Measurements from ENCODE around the gene LRRC36. TPM values are rescaled to one million over a fixed set of nuclear protein-coding genes. Genes with fewer than 3 reads are reported as not detected.

The LRRC36 gene
- total RNA-seq, 4 donors from 2014 or later, result 0.42 to 0.56 TPM; not detected in 2

GRCh38 chr16:67389911-67390815 is 63.5 kb downstream of the LRRC36 start:
- H3K27ac ChIP-seq, result no peak overlapping the region
- no peak overlapping the region for H3K4me3 ChIP-seq
- peaks cover 50% of the 10 kb centered on the region for H3K4me1 ChIP-seq
- WGBS, result 81% methylated on average over 25 of the region's 27 CpGs
- no peaks in the 10 kb centered on the region for H3K27me3 ChIP-seq
- H3K9me3 ChIP-seq, result no peaks in the 10 kb centered on the region
- TF ChIP-seq EP300 (IDR thresholded peaks at IDR 0.05), result no peak
- TF ChIP-seq POLR2A (IDR thresholded peaks at IDR 0.05), result no peak
- TF ChIP-seq CTCF (IDR thresholded peaks at IDR 0.05), result no peak
- TF ChIP-seq POLR2AphosphoS5 (IDR thresholded peaks at IDR 0.05), result no peak
- no peaks in the 10 kb centered on the region for H3K36me3 ChIP-seq
- DNase-seq (ENCODE audit: low spot score in 2 of 2), result peak; percentile 68 to 74

DNA sequence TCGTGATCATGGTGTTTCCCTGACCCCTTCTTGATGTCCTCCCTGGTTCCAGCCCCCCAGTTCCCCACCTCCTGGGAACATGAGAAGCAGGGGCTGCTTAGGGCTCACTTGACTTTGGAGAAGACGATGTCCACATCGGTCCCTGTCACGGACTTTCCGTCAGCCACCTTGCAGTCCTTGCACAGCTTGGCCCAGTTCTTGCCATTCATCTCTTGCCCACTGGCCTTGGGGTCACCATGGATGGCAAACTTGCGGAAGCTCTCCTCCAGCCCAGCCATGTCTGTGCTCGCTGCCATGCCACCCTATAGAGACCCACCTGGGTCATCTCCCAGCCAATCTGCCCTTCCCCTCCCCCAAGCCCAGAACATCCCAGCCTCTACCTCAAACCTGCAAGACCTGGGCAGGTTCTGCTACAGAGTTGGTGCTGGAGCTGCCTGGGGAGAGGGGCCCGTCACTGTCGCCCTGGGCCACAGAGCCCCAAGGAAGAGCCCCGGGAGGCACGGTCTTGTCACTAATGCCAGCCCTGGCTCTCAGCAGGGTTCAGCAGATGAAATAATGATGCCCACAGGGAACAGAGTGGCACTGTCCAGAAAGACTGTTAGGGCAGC is 64.3 kb downstream of the LRRC36 start:
- no peak overlapping the region for H3K27ac ChIP-seq
- peaks cover 57% of the 10 kb centered on the region for H3K4me1 ChIP-seq
- TF ChIP-seq POLR2A (IDR thresholded peaks at IDR 0.05), result no peak
- no peak for TF ChIP-seq CTCF (IDR thresholded peaks at IDR 0.05)
- no peak for TF ChIP-seq EP300 (IDR thresholded peaks at IDR 0.05)
- no peak for TF ChIP-seq POLR2AphosphoS5 (IDR thresholded peaks at IDR 0.05)
- H3K36me3 ChIP-seq, result no peaks in the 10 kb centered on the region
- peak overlapping the region; percentile 52 for H3K4me3 ChIP-seq
- no peaks in the 10 kb centered on the region for H3K9me3 ChIP-seq
- WGBS, result 83% methylated on average over 10 of the region's 11 CpGs
- H3K27me3 ChIP-seq, result no peaks in the 10 kb centered on the region
- peak in 1 of 2 donors; percentile 69 for DNase-seq (ENCODE audit: low spot score in 2 of 2)

DNA sequence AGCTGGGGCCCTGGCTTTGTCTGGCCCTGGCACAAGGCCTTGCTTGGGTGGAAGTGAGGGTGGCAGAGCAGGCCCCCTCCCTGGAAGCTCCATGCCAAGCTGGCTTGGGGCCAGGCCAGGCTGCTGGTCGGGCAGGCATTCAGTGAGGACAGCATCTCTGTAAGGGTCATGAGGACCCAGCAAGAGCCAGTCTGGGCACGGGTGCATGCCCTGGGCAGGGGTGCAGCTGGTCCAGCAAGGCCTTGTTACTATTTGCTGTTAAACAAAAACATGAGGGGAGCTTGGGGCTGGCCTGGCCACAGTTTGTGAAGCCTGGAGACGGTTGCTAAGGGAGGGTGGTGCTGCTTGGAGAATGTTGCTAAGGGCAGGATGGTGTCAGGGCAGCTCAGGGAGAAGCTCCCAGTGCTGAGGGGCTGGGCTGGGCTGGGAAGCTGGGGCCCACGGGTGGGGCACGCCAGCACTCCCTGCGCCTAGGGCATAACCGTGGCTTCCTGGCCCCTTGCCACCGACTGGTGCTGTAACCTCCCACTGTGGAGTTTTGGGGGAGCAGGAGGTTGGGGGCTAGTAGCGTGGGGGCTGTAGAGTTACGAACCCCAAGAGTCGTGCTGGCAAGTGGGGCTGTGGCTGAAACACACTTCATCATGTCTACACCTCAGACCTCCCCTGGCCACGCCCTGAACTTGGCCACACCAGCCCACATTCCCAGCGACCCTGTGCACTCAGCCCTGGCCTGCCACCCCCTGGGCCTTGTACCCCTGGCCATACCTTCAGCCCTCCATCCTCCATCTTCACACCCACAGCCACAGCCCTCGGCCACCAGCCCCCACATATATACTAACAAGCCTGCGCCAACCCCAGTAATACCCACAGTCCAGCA is 65.0 kb downstream of the LRRC36 start:
- H3K4me3 ChIP-seq, result peak overlapping the region; percentile 52
- TF ChIP-seq CTCF (IDR thresholded peaks at IDR 0.05) (no peak), POLR2AphosphoS5 (IDR thresholded peaks at IDR 0.05) (no peak), POLR2A (IDR thresholded peaks at IDR 0.05) (no peak), EP300 (IDR thresholded peaks at IDR 0.05) (no peak)
- DNase-seq (ENCODE audit: low spot score in 2 of 2), result peak; percentile 79 to 81
- WGBS, result 29% methylated on average over 10 of the region's 15 CpGs
- peak overlapping the region; percentile 75 for H3K27ac ChIP-seq
- no peaks in the 10 kb centered on the region for H3K9me3 ChIP-seq
- H3K36me3 ChIP-seq, result no peaks in the 10 kb centered on the region
- H3K4me1 ChIP-seq, result peaks cover 65% of the 10 kb centered on the region
- H3K27me3 ChIP-seq, result no peaks in the 10 kb centered on the region

DNA sequence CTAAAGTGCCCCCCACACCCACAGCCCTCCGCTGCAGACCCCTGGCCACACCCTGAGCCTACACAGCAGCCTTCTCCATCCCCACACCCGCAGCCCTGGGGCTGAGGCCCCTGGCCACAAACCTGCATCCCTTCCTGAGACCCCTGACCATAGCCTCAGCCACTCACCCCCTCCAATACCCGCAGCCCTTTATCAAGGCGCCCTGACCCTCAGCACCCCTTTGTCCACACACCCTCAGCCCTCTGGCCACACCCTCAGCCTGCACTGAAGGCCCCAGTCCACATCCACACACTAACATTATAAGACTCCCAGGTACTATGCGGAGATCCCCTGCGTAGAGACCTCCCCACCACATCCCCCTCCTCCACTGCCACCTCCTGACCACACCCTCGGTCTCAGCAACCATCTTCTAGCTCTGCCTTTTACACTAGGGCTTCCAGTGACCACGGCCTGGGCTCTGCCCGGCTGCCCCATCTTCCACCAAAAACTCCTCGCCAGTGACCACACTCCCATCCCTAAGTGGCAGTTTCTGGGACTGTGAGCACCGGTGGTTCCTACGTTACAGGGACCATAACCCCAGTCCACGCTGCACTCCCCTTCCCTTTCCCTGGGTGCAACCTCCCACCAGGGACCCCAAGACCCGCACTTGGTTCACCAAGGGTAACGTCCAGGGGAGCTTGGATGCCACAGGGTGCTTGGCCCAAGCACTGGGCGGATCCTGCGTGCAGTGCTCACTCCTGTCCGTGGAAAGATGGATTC is 65.9 kb downstream of the LRRC36 start:
- WGBS, result 68% methylated on average over 18 of the region's 18 CpGs
- peak; percentile 64 to 77 for DNase-seq (ENCODE audit: low spot score in 2 of 2)
- H3K4me3 ChIP-seq, result peak overlapping the region; percentile 52
- H3K36me3 ChIP-seq, result no peaks in the 10 kb centered on the region
- H3K27ac ChIP-seq, result peak overlapping the region; percentile 75
- H3K4me1 ChIP-seq, result peaks cover 73% of the 10 kb centered on the region
- TF ChIP-seq POLR2AphosphoS5 (IDR thresholded peaks at IDR 0.05), result no peak
- TF ChIP-seq POLR2A (IDR thresholded peaks at IDR 0.05), result no peak
- TF ChIP-seq EP300 (IDR thresholded peaks at IDR 0.05), result no peak
- no peak for TF ChIP-seq CTCF (IDR thresholded peaks at IDR 0.05)
- H3K27me3 ChIP-seq, result no peaks in the 10 kb centered on the region
- no peaks in the 10 kb centered on the region for H3K9me3 ChIP-seq
